Keratinocyte (primary cell): ENCODE data around the gene RAB11FIP4. TPM values are rescaled to one million over a fixed set of nuclear protein-coding genes. Genes with fewer than 3 reads are reported as not detected.

Experiments used
- DNase-seq: peaks from one replicate; pipeline ENCODE4 v3.0.0-alpha.2; 2011; ENCODE audit warnings: low read depth, missing footprints, low spot score
- FAIRE-seq: peaks from 2 replicates; lab custom pipeline; 2011; peaks lifted over from hg19 to GRCh38; lab: Jason Lieb, UNC
- H2AFZ ChIP-seq: 2 replicates; pipeline ENCODE4 v1.6.0; 2012; ENCODE audit warnings: low read length, control low read depth, inconsistent platforms; ENCODE audit not compliant: control insufficient read depth
- H3K27ac ChIP-seq: 2 replicates; pipeline ENCODE4 v1.5.1; 2011; ENCODE audit warnings: low read length; ENCODE audit not compliant: control insufficient read depth, insufficient read depth
- H3K27me3 ChIP-seq: 3 replicates; pipeline ENCODE4 v1.6.0; 2011; ENCODE audit warnings: low read length; ENCODE audit not compliant: control insufficient read depth, insufficient read depth; ENCODE audit errors: extremely low read depth
- H3K36me3 ChIP-seq, 2 experiments: 2 replicates in 1 of 2; 3 replicates in 1 of 2; pipeline ENCODE4 v1.5.1; 2011; ENCODE audit warnings: low read length in 2 of 2, mild to moderate bottlenecking in 1 of 2; ENCODE audit not compliant: control insufficient read depth in 2 of 2, insufficient read depth in 2 of 2; ENCODE audit errors: extremely low read depth in 1 of 2
- H3K4me1 ChIP-seq: 3 replicates; pipeline ENCODE4 v1.5.1; 2011; ENCODE audit warnings: low read length; ENCODE audit not compliant: control insufficient read depth, insufficient read depth; ENCODE audit errors: extremely low read depth
- H3K4me2 ChIP-seq: 3 replicates; pipeline ENCODE4 v1.6.0; 2011; ENCODE audit warnings: low read depth, low read length; ENCODE audit not compliant: control insufficient read depth, insufficient read depth; ENCODE audit errors: extremely low read depth
- H3K4me3 ChIP-seq, 3 experiments: fragments of 200-600 bp in 1 of 3; sonication (generic) in 1 of 3; 2 replicates in 2 of 3; 3 replicates in 1 of 3; pipeline ENCODE4 v1.5.1; 2011 to 2016; ENCODE audit warnings: low read length in 3 of 3, mild to moderate bottlenecking in 3 of 3, control low read depth in 2 of 3, inconsistent platforms in 1 of 3, low read depth in 1 of 3, mixed read lengths in 1 of 3, mixed run types in 1 of 3, moderate library complexity in 1 of 3; ENCODE audit not compliant: control insufficient read depth in 2 of 3, insufficient read depth in 2 of 3; ENCODE audit errors: extremely low read depth in 1 of 3
- H3K79me2 ChIP-seq: 2 replicates; pipeline ENCODE4 v1.6.0; 2012; ENCODE audit warnings: low read length; ENCODE audit not compliant: control insufficient read depth, insufficient read depth
- H3K9ac ChIP-seq: 3 replicates; pipeline ENCODE4 v1.6.0; 2011; ENCODE audit warnings: low read length; ENCODE audit not compliant: control insufficient read depth, insufficient read depth; ENCODE audit errors: extremely low read depth
- H3K9me1 ChIP-seq: 3 replicates; pipeline ENCODE4 v1.6.0; 2011; ENCODE audit warnings: low read length; ENCODE audit not compliant: control insufficient read depth, insufficient read depth; ENCODE audit errors: extremely low read depth
- H3K9me3 ChIP-seq: 2 replicates; pipeline ENCODE4 v1.5.1; 2012; ENCODE audit warnings: low read depth, low read length; ENCODE audit not compliant: control insufficient read depth
- H4K20me1 ChIP-seq: 3 replicates; pipeline ENCODE4 v1.6.0; 2011; ENCODE audit warnings: low read length; ENCODE audit not compliant: control insufficient read depth, insufficient read depth; ENCODE audit errors: extremely low read depth
- EZH2 ChIP-seq: IDR thresholded peaks from one replicate; pipeline ENCODE4 v1.6.1; 2012; ENCODE audit warnings: inconsistent platforms, mild to moderate bottlenecking, low read length, moderate library complexity
- dilution Hi-C: fragments of 300-500 bp; cut with MboI; formaldehyde crosslinking; loops from one replicate; pipeline ENCODE4 v1.7.0; 2020; ENCODE audit warnings: low sequenced_read_pairs; ENCODE audit not compliant: extremely low pct_ligation_motif_present
- polyA plus RNA-seq, 5 experiments: library from polyadenylated mRNA; depleted of rRNA in 3 of 5; stranded (reverse) in 3 of 5; stranded (forward) in 1 of 5; unstranded in 1 of 5; fragments of >200 nt; gene quantifications; 1 replicate in 1 of 5; 2 replicates in 3 of 5; 3 replicates in 1 of 5; pipeline versions ENCODE4 v1.2.1 to v1.2.3, GENCODE V29; 2011 to 2012; ENCODE audit warnings: missing spikeins in 2 of 5, low read depth in 1 of 5, low replicate concordance in 1 of 5
- TF ChIP-seq, protein P1 (sequence below), 3 experiments: IDR thresholded peaks in 1 of 3; conservative IDR thresholded peaks in 1 of 3; optimal IDR thresholded peaks in 1 of 3; 2 replicates in 2 of 3; 3 replicates in 1 of 3; pipeline versions ENCODE3 to v1.5.1; 2011; ENCODE audit warnings: low read length in 3 of 3, mild to moderate bottlenecking in 3 of 3, moderate library complexity in 2 of 3, control low read depth in 1 of 3, inconsistent platforms in 1 of 3; ENCODE audit not compliant: insufficient read depth in 2 of 3; ENCODE audit errors: extremely low read depth in 1 of 3

The RAB11FIP4 gene
- polyA plus RNA-seq, 1 donor (not counting 4 experiments of a cell fraction or from before 2014, with no cell fraction given) = 9.1 TPM

DNA sequence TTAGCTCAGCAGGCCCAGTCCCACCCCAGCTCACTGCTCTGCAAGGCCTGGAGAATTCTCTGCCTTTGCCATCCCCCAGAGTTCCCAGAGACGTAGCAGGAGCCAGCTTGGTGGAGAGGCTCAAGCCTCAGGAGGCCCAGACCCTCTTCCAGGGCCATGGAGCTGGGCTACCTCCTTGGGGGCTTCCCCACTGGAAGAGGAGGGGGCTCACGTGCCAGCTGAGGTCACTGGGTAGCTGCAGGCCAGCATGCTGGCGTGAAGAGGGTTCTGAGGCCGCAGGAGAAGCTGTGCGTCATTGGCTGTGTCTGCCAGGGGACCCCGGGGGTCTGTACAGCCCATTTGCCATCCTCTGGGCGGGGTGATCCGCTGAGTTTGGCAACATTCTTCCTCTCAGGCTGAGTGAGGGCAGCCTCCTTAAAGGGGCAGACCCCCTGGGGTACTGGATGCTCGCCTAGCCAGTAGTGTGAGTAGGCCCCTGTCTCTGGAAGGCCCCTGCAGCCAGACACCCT is 131.6 kb downstream of the RAB11FIP4 start:
- Histone ChIP-seq H3K36me3 (peaks cover 0 to 12% of the 10 kb centered on the region in 2 experiments), H4K20me1 (no peaks in the 10 kb centered on the region), H3K9ac (no peak overlapping the region), H3K4me3 (no peak overlapping the region), H3K79me2 (no peaks in the 10 kb centered on the region), H2AFZ (no peak overlapping the region), H3K27ac (no peak overlapping the region), H3K4me1 (peaks cover 5% of the 10 kb centered on the region), H3K4me2 (no peak overlapping the region), H3K27me3 (no peaks in the 10 kb centered on the region), H3K9me1 (no peaks in the 10 kb centered on the region), H3K9me3 (peaks cover 9% of the 10 kb centered on the region)
- TF ChIP-seq, protein P1, sequence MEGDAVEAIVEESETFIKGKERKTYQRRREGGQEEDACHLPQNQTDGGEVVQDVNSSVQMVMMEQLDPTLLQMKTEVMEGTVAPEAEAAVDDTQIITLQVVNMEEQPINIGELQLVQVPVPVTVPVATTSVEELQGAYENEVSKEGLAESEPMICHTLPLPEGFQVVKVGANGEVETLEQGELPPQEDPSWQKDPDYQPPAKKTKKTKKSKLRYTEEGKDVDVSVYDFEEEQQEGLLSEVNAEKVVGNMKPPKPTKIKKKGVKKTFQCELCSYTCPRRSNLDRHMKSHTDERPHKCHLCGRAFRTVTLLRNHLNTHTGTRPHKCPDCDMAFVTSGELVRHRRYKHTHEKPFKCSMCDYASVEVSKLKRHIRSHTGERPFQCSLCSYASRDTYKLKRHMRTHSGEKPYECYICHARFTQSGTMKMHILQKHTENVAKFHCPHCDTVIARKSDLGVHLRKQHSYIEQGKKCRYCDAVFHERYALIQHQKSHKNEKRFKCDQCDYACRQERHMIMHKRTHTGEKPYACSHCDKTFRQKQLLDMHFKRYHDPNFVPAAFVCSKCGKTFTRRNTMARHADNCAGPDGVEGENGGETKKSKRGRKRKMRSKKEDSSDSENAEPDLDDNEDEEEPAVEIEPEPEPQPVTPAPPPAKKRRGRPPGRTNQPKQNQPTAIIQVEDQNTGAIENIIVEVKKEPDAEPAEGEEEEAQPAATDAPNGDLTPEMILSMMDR (optimal IDR thresholded peaks at IDR 0.05 in 1 of 3, IDR thresholded peaks at IDR 0.05 in 1 of 3, conservative IDR thresholded peaks at IDR 0.05 in 1 of 3; ENCODE audit: extremely low read depth in 1 of 3, insufficient read depth in 2 of 3, low read length in 3 of 3) = no peak
- no peak for TF ChIP-seq EZH2
- FAIRE-seq = no peak
- DNase-seq = no peak
- dilution Hi-C loops = no loop called here

DNA sequence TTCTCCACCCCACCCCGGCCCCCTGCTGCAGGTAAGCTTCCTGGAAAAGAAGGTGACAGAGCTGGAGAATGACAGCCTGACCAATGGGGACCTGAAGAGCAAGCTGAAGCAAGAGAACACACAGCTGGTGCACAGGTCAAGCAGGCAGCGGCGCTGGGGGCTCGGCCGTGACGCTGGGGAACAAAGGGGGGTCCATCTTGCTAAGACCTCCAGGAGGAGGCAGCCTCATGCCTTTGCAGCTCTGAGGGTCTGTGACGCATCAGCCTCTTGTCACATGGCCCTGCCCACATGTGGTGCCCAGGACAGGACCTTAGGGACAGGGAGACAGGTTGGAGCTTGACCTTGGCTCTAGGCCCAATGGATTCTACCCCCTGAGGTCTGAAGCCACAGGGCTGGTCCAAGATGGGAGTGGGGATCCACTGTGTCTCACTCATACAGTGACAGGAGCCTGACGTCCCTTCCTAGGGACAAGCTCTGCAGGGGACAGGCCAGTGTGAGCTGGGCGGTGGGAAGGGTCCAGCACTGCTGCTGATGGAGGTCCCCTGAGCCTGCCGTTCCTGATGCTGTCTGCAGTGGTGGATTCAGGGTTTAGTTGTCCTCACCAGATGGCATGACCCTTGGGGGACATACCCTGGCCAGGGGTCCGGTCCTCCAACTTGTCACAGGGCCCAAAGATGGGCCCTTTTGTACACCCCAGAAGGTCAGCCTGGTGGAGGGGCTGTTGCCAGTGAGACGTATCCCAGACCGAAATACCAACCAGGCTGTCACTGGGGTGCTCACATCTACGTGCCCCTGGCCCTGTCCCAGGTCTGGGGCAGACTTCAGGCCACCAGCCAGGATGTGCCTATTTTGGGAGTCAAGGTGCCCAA is 132.6 kb downstream of the RAB11FIP4 start:
- Histone ChIP-seq H3K9me1 (no peaks in the 10 kb centered on the region), H3K9me3 (peaks cover 9% of the 10 kb centered on the region), H3K27me3 (no peaks in the 10 kb centered on the region), H3K79me2 (no peaks in the 10 kb centered on the region), H3K4me2 (no peak overlapping the region), H3K4me3 (no peak overlapping the region), H3K27ac (no peak overlapping the region), H4K20me1 (no peaks in the 10 kb centered on the region), H3K9ac (no peak overlapping the region), H3K36me3 (peaks cover 0 to 16% of the 10 kb centered on the region in 2 experiments), H2AFZ (no peak overlapping the region), H3K4me1 (peaks cover 5% of the 10 kb centered on the region)
- no peak for DNase-seq
- FAIRE-seq = no peak
- dilution Hi-C loops = no loop called here
- TF ChIP-seq, protein P1 (optimal IDR thresholded peaks at IDR 0.05 in 1 of 3, IDR thresholded peaks at IDR 0.05 in 1 of 3, conservative IDR thresholded peaks at IDR 0.05 in 1 of 3; ENCODE audit: extremely low read depth in 1 of 3, insufficient read depth in 2 of 3, low read length in 3 of 3) = no peak
- no peak for TF ChIP-seq EZH2
